HepG2 (cell line): ENCODE data around the gene KDM2B. TPM values are rescaled to one million over a fixed set of nuclear protein-coding genes. Genes with fewer than 3 reads are reported as not detected.
A peak's percentile ranks its signal among the peaks of the same experiment; 100 is the strongest.

ENCODE experiments used
- ATAC-seq: fragments of 200-7000 bp; cut with Tn5 transposase; 3 replicates; pipeline ENCODE4 v1.9.1; 2020; ENCODE audit warnings: mild to moderate bottlenecking, moderate library complexity
- BruUV-seq: library from RNA; stranded (reverse); fragments of 400-500 nt; replicated peaks from 2 replicates; lab custom pipeline; 2021; lab: Mats Ljungman, UMichigan
- CTCF ChIA-PET: fragments of 300-600 bp; formaldehyde crosslinking; extraction: SDS; loops from one replicate; lab custom pipeline; 2021; ENCODE audit warnings: low total read pairs, inconsistent platforms, low intra/inter-chr PET ratio; lab: Yijun Ruan, JAX
- POLR2A ChIA-PET: fragments of 350-600 bp; sonication (Branson Sonifier 250); formaldehyde crosslinking; loops from one replicate; lab custom pipeline; 2020; ENCODE audit warnings: antibody characterized with exemption, inconsistent platforms; lab: Yijun Ruan, JAX
- DNase-seq: peaks from one replicate; pipeline ENCODE4 v3.0.0-alpha.2; 2015; ENCODE audit warnings: low spot score
- FAIRE-seq: peaks from 3 replicates; lab custom pipeline; 2011; peaks lifted over from hg19 to GRCh38; lab: Jason Lieb, UNC
- H2AFZ ChIP-seq: one replicate; pipeline ENCODE4 v1.6.1; 2011; ENCODE audit warnings: low read length, inconsistent platforms
- H3K27ac ChIP-seq: fragments of 300-600 bp; 3 replicates; pipeline ENCODE4 v1.8.0; 2011; ENCODE audit warnings: mixed run types, mild to moderate bottlenecking, mixed read lengths, low read length, inconsistent platforms; ENCODE audit not compliant: insufficient read depth; ENCODE audit errors: extremely low read length
- H3K27me3 ChIP-seq, 2 experiments: fragments of 200-600 bp in 1 of 2; 2 replicates in 1 of 2; 3 replicates in 1 of 2; pipeline versions ENCODE4 v1.6.0 to v1.8.0; 2011; ENCODE audit warnings: low read length in 2 of 2, mild to moderate bottlenecking in 2 of 2, moderate library complexity in 2 of 2, inconsistent platforms in 1 of 2; ENCODE audit not compliant: insufficient read depth in 2 of 2, control insufficient read depth in 1 of 2
- H3K36me3 ChIP-seq, 2 experiments: fragments of 200-600 bp in 1 of 2; replicated peaks in 1 of 2; 2 replicates in 1 of 2; 3 replicates in 1 of 2; pipeline versions ENCODE4 v1.5.1 to v1.8.0; 2011; ENCODE audit warnings: low read length in 2 of 2, inconsistent platforms in 1 of 2; ENCODE audit not compliant: insufficient read depth in 2 of 2, control insufficient read depth in 1 of 2
- H3K4me1 ChIP-seq: 2 replicates; pipeline ENCODE4 v1.5.1; 2012; ENCODE audit warnings: low read length, inconsistent platforms; ENCODE audit not compliant: insufficient read depth
- H3K4me2 ChIP-seq: 2 replicates; pipeline ENCODE4 v1.6.0; 2011; ENCODE audit warnings: low read depth, low read length, inconsistent platforms
- H3K4me3 ChIP-seq, 3 experiments: fragments of 200-600 bp in 1 of 3; sonication (generic), shearing (Covaris generic) in 1 of 3; replicated peaks in 1 of 3; 2 replicates each; pipeline ENCODE4 v1.5.1; 2011 to 2016; ENCODE audit warnings: low read length in 3 of 3, inconsistent platforms in 2 of 3, low read depth in 2 of 3, mild to moderate bottlenecking in 2 of 3, control low read depth in 1 of 3, mixed read lengths in 1 of 3; ENCODE audit not compliant: insufficient read depth in 1 of 3
- H3K79me2 ChIP-seq: one replicate; pipeline ENCODE4 v1.6.1; 2011; ENCODE audit warnings: low read length, inconsistent platforms; ENCODE audit not compliant: insufficient read depth
- H3K9ac ChIP-seq: 2 replicates; pipeline ENCODE4 v1.6.0; 2011; ENCODE audit warnings: mild to moderate bottlenecking, low read depth, low read length, inconsistent platforms; ENCODE audit not compliant: insufficient read depth
- H3K9me3 ChIP-seq: 2 replicates; pipeline ENCODE4 v1.5.1; 2012; ENCODE audit warnings: mild to moderate bottlenecking, low read length
- H4K20me1 ChIP-seq: 2 replicates; pipeline ENCODE4 v1.6.0; 2011; ENCODE audit warnings: inconsistent platforms, mild to moderate bottlenecking, low read length, moderate library complexity; ENCODE audit not compliant: insufficient read depth
- FOXC1 ChIP-seq: sonication (generic); formaldehyde crosslinking; IDR thresholded peaks from 2 replicates; pipeline ENCODE4 v1.8.0; 2022; ENCODE audit warnings: mild to moderate bottlenecking, missing genetic modification reagents, borderline replicate concordance
- IKZF4 ChIP-seq: sonication (generic); formaldehyde crosslinking; IDR thresholded peaks from 2 replicates; pipeline ENCODE4 v1.5.1; 2020; ENCODE audit warnings: borderline replicate concordance, mild to moderate bottlenecking, low read depth, missing genetic modification reagents; ENCODE audit errors: not compliant biosample characterization
- LCORL ChIP-seq, 2 experiments: fragments of 450-650 bp in 1 of 2; sonication (generic) in 1 of 2; formaldehyde crosslinking in 1 of 2; IDR thresholded peaks; 2 replicates each; pipeline versions ENCODE4 v1.5.0 to v1.6.1; 2017 to 2020; ENCODE audit warnings: antibody characterized with exemption in 1 of 2, missing genetic modification reagents in 1 of 2
- MIER3 ChIP-seq: IDR thresholded peaks from 2 replicates; pipeline ENCODE4 v1.6.1; 2016; ENCODE audit warnings: missing compliant biosample characterization, borderline replicate concordance
- PBX3 ChIP-seq: sonication (generic); formaldehyde crosslinking; IDR thresholded peaks from 2 replicates; pipeline ENCODE4 v1.8.1; 2023; ENCODE audit warnings: missing genetic modification reagents, inconsistent platforms, borderline replicate concordance
- SIX1 ChIP-seq: sonication (generic); formaldehyde crosslinking; IDR thresholded peaks from 2 replicates; pipeline ENCODE4 v1.4.0; 2020; ENCODE audit warnings: missing genetic modification reagents, borderline replicate concordance
- STAT5B ChIP-seq: sonication (generic); formaldehyde crosslinking; IDR thresholded peaks from 2 replicates; pipeline ENCODE4 v1.4.0; 2020; ENCODE audit warnings: missing genetic modification reagents
- ZSCAN31 ChIP-seq: sonication (generic); formaldehyde crosslinking; IDR thresholded peaks from 2 replicates; pipeline ENCODE4 v1.5.0; 2020; ENCODE audit warnings: low read depth, mild to moderate bottlenecking, missing genetic modification reagents
- WGBS: methylation state at CpG from one replicate; pipeline ENCODE4 v1.1.6; 2017; ENCODE audit warnings: low lambda C conversion rate; 5-methylcytosine and 5-hydroxymethylcytosine counted together
- in situ Hi-C: cut with HindIII; loops from 2 replicates; pipeline ENCODE4 v1.10.0; 2017; ENCODE audit warnings: low pct_unique_long_range_greater_than_20kb; ENCODE audit not compliant: extremely low pct_ligation_motif_present
- intact Hi-C: fragments of 100-400 bp; cut with micrococcal nuclease; formaldehyde crosslinking; loops from one replicate; pipeline ENCODE4 v1.10.0; 2022; ENCODE audit not compliant: unreplicated experiment
- polyA plus RNA-seq, 8 experiments: library from polyadenylated mRNA; depleted of rRNA in 3 of 8; stranded (reverse) in 7 of 8; unstranded in 1 of 8; fragments of >200 nt; fragmentation: Illumina TruSeq in 4 of 8; extraction: Trizol in 4 of 8; gene quantifications; 2 replicates each; pipeline versions ENCODE4 v1.2.1 to v1.2.3, GENCODE V29; 2011 to 2016; ENCODE audit warnings: low read depth in 4 of 8, missing spikeins in 1 of 8, mixed read lengths in 1 of 8; ENCODE audit not compliant: insufficient read depth in 1 of 8
- total RNA-seq, 5 experiments: library from RNA; depleted of rRNA; stranded (reverse); fragments of >200 nt; fragmentation: Illumina TruSeq; extraction: Trizol; gene quantifications; 2 replicates each; pipeline ENCODE4 v1.2.3, GENCODE V29; 2016; ENCODE audit warnings: low read depth in 1 of 5
- TF ChIP-seq, protein P1 (sequence below): sonication (generic); formaldehyde crosslinking; IDR thresholded peaks from 2 replicates; pipeline ENCODE4 v1.4.0; 2020; ENCODE audit warnings: missing genetic modification reagents, borderline replicate concordance

Gene KDM2B
- total and polyA plus RNA-seq, 2 of the 13 experiments (the other 11 are each of a cell fraction or from before 2014, with no cell fraction given), result 17.5 to 26.1 TPM

- Histone ChIP-seq H3K4me2 (peak overlapping the region; percentile 84), H3K27me3 (no peaks in the 10 kb centered on the region), H3K36me3 (no peaks in the 10 kb centered on the region)
- CTCF ChIA-PET, result no interaction called here
- in situ Hi-C loops, result loop anchor here (5.0 kb wide), 1 partner anchor 76 kb away; no protein-coding TSS in a partner anchor
- no TSS peak for BruUV-seq
- TF ChIP-seq MIER3, result no peak
- TF ChIP-seq ZSCAN31 (CRISPR knock-in tag), result no peak
- TF ChIP-seq FOXC1 (CRISPR knock-in tag), result 0 out of 2 replicates have a peak, but pooled peaks have one; percentile 28
- TF ChIP-seq, all 625 proteins: peak for 1
- ATAC-seq, result no peak
- Histone ChIP-seq H3K4me3 (peak overlapping the region; percentile 62 to 78 (median 70)), H3K9ac (peak overlapping the region; percentile 80), H3K79me2 (peaks cover 12% of the 10 kb centered on the region), H3K27ac (peak overlapping the region; percentile 82), H2AFZ (no peak overlapping the region), H4K20me1 (no peaks in the 10 kb centered on the region; the same call in 1 of the 2 replicates), H3K4me1 (peaks cover 73% of the 10 kb centered on the region), H3K9me3 (no peaks in the 10 kb centered on the region)
- 34% methylated on average over 4 of the region's 8 CpGs for WGBS
- intact Hi-C loops, result no loop called here
- no peak for DNase-seq
- no peak for FAIRE-seq
- POLR2A ChIA-PET, result interaction anchor here (0.7 to 2.5 kb wide), 6 partner anchors 32 to 276 kb away, joined by 3 to 8 read pairs (median 5); partner anchors contain the start of genes ANAPC5, KDM2B and MORN3
Observed at GRCh38 chr12:121628037-121628436, 47.2 kb upstream of the KDM2B start.

- intact Hi-C loops (loop anchor here (2.0 kb wide), 1 partner anchor 46 kb away; the partner anchor contains the start of gene KDM2B), in situ Hi-C loops (loop anchor here (5.0 kb wide), 1 partner anchor 75 kb away; no protein-coding TSS in a partner anchor)
- Histone ChIP-seq H3K79me2 (peaks cover 9% of the 10 kb centered on the region), H4K20me1 (no peaks in the 10 kb centered on the region; the same call in 1 of the 2 replicates), H3K27me3 (no peaks in the 10 kb centered on the region), H3K4me1 (peaks cover 63% of the 10 kb centered on the region), H3K9ac (peak overlapping the region; percentile 80), H3K27ac (peak overlapping the region; percentile 82), H3K36me3 (no peaks in the 10 kb centered on the region), H2AFZ (no peak overlapping the region), H3K9me3 (no peaks in the 10 kb centered on the region), H3K4me2 (peak overlapping the region; percentile 84), H3K4me3 (peak overlapping the region; percentile 62 to 78 (median 70))
- ChIA-PET POLR2A (interaction anchor here (0.6 to 2.5 kb wide), 17 partner anchors 8 to 329 kb away, joined by 3 to 14 read pairs (median 5); partner anchors contain the start of genes ANAPC5, KDM2B and MORN3), CTCF (no interaction called here)
- DNase-seq (peak; percentile 44), ATAC-seq (peak; percentile 66), FAIRE-seq (no peak)
- WGBS, result 2% methylated on average over 17 of the region's 53 CpGs
- BruUV-seq, result TSS peak; percentile 50
- 0 out of 2 replicates have a peak, but pooled peaks have one; percentile 57 for TF ChIP-seq PBX3 (CRISPR knock-in tag)
- TF ChIP-seq, protein P1, sequence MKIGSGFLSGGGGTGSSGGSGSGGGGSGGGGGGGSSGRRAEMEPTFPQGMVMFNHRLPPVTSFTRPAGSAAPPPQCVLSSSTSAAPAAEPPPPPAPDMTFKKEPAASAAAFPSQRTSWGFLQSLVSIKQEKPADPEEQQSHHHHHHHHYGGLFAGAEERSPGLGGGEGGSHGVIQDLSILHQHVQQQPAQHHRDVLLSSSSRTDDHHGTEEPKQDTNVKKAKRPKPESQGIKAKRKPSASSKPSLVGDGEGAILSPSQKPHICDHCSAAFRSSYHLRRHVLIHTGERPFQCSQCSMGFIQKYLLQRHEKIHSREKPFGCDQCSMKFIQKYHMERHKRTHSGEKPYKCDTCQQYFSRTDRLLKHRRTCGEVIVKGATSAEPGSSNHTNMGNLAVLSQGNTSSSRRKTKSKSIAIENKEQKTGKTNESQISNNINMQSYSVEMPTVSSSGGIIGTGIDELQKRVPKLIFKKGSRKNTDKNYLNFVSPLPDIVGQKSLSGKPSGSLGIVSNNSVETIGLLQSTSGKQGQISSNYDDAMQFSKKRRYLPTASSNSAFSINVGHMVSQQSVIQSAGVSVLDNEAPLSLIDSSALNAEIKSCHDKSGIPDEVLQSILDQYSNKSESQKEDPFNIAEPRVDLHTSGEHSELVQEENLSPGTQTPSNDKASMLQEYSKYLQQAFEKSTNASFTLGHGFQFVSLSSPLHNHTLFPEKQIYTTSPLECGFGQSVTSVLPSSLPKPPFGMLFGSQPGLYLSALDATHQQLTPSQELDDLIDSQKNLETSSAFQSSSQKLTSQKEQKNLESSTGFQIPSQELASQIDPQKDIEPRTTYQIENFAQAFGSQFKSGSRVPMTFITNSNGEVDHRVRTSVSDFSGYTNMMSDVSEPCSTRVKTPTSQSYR (CRISPR knock-in tag), result peak; percentile 40; the same call in 1 of the 2 replicates
- TF ChIP-seq LCORL (IDR thresholded peaks at IDR 0.05), result no peak
- TF ChIP-seq LCORL (CRISPR knock-in tag; IDR thresholded peaks at IDR 0.05), result peak; percentile 23; the same call in 1 of the 2 replicates
- no peak for TF ChIP-seq STAT5B (CRISPR knock-in tag)
- TF ChIP-seq IKZF4 (CRISPR knock-in tag), result no peak
- TF ChIP-seq SIX1 (CRISPR knock-in tag), result no peak
Observed at GRCh38 chr12:121626853-121627640, 46.2 kb upstream of the KDM2B start.
